Suprapubic skin (tissue), 4 donors: ENCODE results near the gene PSMG3.

Experiments
- CTCF ChIP-seq, 2 donors: fragments of 200-600 bp in 1 of 2; fragments of 450-650 bp in 1 of 2; sonication (generic) in 1 of 2; IDR thresholded peaks; one replicate each; pipeline ENCODE4 v1.5.1; 2016 to 2019; ENCODE audit warnings: antibody characterized with exemption in 2 of 2, mild to moderate bottlenecking in 1 of 2, moderate library complexity in 1 of 2
- POLR2A ChIP-seq, 2 donors: fragments of 450-650 bp; IDR thresholded peaks; one replicate each; pipeline ENCODE4 v1.6.1; 2017; ENCODE audit warnings: antibody characterized with exemption in 2 of 2, mild to moderate bottlenecking in 2 of 2, moderate library complexity in 2 of 2
- POLR2AphosphoS5 ChIP-seq, 3 donors: sonication (generic); formaldehyde crosslinking; IDR thresholded peaks; one replicate each; pipeline ENCODE4 v1.6.1; 2017; ENCODE audit warnings: antibody characterized with exemption in 3 of 3

GRCh38 chr7:1566687-1567048 lies 3.2 kb downstream of the PSMG3 start:
- TF ChIP-seq CTCF (IDR thresholded peaks at IDR 0.05) (no peak), POLR2A (IDR thresholded peaks at IDR 0.05) (no peak), POLR2AphosphoS5 (IDR thresholded peaks at IDR 0.05) (no peak)
